GM12801 (cell line): Measurements from ENCODE around the gene PLP2.

Experiments
- TF ChIP-seq, protein P1 (sequence below): IDR thresholded peaks from one replicate; pipeline ENCODE4 v1.5.1; 2011; ENCODE audit warnings: control low read depth; ENCODE audit not compliant: insufficient read length; ENCODE audit errors: extremely low read depth

Gene PLP2

DNA sequence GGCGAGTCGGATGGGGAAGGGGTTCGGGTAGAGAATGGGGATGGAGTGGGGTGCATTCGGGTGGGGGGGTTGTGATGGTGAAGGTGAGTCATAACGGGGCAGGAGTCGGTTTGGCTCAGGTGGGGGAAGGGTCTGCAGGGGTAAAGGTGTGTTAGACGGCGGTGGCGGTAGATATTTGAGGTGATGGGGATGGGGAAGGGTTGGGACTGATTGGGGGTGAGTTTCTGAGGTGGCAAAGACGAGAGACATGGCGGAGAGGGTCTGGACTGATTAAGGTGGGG, 27.6 kb downstream of the PLP2 start:
- TF ChIP-seq, protein P1, sequence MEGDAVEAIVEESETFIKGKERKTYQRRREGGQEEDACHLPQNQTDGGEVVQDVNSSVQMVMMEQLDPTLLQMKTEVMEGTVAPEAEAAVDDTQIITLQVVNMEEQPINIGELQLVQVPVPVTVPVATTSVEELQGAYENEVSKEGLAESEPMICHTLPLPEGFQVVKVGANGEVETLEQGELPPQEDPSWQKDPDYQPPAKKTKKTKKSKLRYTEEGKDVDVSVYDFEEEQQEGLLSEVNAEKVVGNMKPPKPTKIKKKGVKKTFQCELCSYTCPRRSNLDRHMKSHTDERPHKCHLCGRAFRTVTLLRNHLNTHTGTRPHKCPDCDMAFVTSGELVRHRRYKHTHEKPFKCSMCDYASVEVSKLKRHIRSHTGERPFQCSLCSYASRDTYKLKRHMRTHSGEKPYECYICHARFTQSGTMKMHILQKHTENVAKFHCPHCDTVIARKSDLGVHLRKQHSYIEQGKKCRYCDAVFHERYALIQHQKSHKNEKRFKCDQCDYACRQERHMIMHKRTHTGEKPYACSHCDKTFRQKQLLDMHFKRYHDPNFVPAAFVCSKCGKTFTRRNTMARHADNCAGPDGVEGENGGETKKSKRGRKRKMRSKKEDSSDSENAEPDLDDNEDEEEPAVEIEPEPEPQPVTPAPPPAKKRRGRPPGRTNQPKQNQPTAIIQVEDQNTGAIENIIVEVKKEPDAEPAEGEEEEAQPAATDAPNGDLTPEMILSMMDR, result no peak

- TF ChIP-seq, protein P1, result no peak
These were observed 28.4 kb downstream of the PLP2 start, which contains the start of gene SYP for GRCh38 chrX:49199906-49200771. Gene SYP, minus strand, starts transcription at chrX:49200193. Its CDS starts 7 bp downstream, at chrX:49200186.

DNA sequence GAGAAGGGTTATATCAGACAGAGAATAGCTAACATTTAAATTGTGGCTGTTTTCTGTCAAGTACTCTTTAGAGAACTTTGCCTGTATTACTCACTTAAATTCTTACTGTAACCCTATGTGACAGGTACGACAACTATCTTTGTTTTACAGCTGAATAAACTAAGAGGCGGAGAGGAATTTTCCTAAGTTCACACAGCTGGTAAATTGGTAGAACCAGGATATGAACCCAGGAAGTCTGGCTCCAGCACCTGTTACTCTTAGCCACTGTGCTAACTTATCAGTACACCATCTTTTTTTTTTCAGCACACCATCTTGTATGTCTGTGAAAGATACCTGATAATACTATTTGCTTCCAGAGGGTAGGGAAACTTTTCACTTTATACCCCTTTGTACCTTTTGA, 30.3 kb downstream of the PLP2 start:
- TF ChIP-seq, protein P1, result no peak

GRCh38 chrX:49203536-49203935, 31.8 kb downstream of the PLP2 start:
- TF ChIP-seq, protein P1, result no peak

DNA sequence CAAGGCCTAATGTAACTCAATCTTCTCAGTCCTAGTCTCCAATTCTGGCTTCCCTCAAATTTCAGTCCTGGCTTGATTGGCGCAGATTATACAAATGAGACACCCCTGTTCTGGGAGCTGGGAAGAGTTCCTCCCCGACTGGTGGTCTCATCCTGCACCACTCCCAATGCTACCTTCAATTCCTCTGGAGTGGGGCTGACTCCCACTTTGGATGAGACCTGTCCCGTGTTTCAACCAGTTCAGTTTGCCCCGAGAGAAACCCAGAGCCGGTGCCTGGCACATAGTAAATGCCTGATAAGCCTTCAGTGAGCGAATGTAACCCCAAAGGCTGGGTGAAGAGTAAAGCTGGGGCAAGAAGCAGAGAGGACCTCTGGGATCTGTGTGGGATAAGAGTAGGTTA, 32.3 kb downstream of the PLP2 start:
- TF ChIP-seq, protein P1, result no peak

GRCh38 chrX:49204709-49205108, 33.0 kb downstream of the PLP2 start:
- TF ChIP-seq, protein P1, result no peak

DNA sequence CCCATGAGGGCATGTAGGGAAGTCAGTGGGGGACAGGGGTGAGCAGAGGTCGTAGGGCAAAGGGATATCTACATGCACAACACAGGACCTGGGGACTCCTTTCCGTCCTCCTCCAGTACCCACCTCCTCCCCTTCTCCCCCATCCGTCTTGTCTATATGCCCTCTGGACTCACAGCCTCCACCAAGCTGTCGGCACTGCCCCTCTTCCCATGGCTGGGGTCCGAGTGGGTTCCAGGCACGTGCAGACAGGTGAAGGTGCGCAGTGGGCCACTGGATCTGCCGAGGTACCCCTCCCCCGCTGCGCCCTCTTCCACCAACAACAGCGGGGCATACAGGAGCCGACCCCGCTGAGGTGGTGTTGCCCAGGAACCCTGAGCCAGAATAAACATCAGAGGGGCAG, 33.7 kb downstream of the PLP2 start:
- TF ChIP-seq, protein P1, result no peak
